Tongue (tissue), 2 donors: ENCODE measurements around the gene RIPOR3. TPM values are rescaled to one million over a fixed set of nuclear protein-coding genes. Genes with fewer than 3 reads are reported as not detected.
A peak's percentile ranks its signal among the peaks of the same experiment; 100 is the strongest.
"Not testable (repeated sequence)": the region's sequence is repeated elsewhere in the genome, so short reads cannot be mapped to it uniquely, and the experiment has no call there.

Experiments
- DNase-seq: peaks from one replicate; pipeline ENCODE4 v3.0.0-alpha.2; 2015
- total RNA-seq: library from RNA; depleted of rRNA; stranded (reverse); fragments of >200 nt; gene quantifications from one replicate; pipeline ENCODE4 v1.2.3, GENCODE V29; 2014

Gene RIPOR3
- total RNA-seq, 1 donor from 2014 or later: 12.5 TPM

DNA sequence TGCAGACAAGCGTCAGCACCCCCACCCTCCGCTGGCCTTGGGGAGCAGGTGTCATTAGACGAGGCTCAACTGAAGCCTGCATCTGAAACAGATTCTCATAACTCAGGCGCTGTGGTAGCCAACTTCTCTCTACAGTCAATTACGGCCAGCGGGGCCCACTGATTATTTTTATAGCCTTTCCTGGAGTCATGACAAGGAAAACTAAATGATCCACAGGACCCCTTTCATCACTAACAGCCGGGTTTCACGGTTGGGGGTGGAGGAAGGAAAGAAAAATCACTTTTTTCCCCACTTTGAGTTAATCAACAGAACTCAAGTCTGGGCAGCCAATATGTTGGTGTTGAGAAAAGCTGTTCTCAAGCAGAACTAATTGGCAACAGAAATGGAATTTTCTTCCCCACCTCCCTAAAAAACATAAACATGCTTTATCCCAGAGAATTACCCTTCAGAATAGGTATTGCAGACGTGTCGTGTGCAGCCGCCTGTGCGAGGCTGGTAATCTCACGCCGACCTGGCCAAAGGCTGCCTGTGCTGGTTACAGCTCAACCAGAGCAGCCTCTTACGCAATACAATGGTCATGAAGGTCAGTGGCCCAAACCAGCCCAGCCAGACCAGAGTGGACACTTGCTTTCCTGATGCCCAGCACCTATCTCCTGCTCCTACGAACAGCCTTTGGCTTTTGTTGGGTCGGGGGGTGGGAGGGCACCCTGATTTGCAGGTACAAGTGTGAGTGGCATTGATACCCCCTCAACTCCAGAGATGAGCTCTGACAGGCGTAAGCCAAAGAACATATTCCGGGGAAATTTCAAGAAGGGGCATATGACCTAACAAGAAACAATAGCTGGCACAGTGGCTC, 11.0 kb downstream of the RIPOR3 start:
- peak; percentile 81 for DNase-seq

- DNase-seq: no peak
Measured at GRCh38 chr20:50679753-50680104, 11.6 kb downstream of the RIPOR3 start.

- peak; percentile 39 for DNase-seq
Measured at GRCh38 chr20:50678169-50678898, 13.0 kb downstream of the RIPOR3 start.

DNA sequence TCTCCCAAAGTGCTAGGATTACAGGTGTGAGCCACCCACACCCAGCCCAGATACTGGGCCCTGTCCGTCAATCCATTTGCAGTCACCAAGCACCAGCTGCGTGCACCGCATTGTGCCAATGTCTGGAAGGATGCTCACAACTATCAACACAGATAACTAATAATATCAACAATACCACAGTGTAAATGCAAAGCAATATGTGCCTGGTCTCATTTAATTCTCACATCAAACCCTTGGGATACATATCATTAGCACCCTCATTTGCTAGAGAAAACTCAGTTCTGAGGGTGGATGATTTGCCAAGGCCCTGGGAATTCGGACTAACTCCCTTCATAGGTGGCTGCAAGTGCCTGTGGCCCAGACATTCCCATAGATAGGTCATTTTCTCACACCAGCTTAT, 14.5 kb downstream of the RIPOR3 start:
- no peak for DNase-seq

GRCh38 chr20:50676377-50676731, 15.0 kb downstream of the RIPOR3 start:
- not testable (repeated sequence) for DNase-seq

DNA sequence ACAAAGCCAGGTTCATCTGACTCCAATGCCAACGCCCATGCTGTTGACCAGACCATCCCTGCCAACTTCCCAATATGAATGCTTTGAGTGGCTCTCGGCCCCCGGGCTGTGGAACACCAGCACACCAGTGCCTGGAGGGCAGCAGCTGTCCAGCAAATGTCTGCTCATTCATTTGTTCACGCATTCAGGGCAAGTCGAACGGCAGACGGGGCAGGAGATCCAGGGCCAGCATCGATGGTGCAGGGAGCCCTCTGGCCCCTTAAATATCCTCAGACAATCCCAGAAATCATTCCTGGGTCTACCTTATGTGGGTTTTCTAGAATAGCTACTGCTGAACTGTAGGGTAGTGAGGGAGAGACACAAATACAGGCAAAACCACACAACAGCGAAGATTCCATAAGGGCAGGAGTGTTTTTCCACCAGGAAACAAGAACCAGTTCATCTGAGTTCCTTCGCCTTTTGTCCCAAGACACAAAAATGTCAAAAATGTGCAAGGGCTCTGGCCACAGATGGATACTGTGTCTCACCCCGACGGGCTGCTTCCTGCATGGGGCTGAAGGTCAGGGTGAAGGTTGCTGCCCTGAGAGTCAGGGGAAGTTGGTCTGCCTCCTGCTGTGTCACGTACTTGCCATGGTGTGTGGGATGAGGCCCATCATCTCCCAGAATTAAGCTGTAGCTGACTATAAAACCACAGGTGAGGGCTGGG, 15.5 kb downstream of the RIPOR3 start:
- DNase-seq: no peak

- no peak for DNase-seq
Measured at GRCh38 chr20:50674138-50674825, 17.1 kb downstream of the RIPOR3 start.

DNA sequence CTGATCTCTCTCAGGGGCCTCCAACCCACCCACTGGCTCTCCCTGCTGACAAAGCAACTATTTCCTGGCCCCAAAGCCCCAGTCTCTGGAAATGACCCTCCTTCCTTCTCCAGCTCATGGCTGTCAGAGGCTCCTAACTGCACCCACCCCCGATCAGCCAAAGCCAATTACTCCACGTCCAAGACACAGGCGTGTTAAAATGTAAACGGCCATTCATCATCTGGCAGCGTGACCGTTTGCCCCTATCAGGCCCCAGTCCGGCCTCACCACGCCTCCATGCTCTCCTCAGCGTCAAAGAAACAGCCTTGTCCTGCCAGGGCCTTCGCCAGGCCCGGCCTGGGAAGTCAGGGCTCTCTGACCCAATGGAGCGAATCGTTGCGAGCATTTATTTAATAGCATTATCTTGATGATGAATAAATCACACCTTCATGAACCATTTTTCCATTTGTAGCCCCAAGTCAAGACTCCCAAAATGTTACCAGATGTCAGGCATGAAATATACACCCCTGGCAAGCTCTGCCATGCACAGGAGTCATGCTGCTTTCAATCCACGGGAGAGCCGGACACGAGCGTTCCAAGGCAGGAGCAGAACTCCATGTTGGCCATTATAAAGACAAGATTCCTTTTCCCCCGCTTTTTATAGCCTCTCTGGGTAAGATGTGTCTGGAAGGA, 17.7 kb downstream of the RIPOR3 start:
- DNase-seq: peak; percentile 67

DNA sequence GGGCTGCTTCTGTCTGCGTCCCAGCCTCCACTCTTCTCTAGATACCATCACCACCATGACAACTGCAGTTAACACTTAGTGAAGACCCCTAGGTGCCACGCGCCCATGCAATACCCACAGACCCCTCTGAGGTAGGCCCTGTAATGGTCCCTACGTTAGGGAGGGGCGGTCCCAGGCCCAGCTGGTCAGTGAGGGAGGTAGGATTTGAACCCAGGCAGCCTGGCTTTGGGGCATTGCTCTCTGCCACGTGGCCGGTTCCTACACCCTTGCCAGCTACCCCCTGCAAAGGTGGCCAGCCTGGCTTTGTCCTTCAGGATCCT, 18.2 kb downstream of the RIPOR3 start:
- DNase-seq: no peak

DNA sequence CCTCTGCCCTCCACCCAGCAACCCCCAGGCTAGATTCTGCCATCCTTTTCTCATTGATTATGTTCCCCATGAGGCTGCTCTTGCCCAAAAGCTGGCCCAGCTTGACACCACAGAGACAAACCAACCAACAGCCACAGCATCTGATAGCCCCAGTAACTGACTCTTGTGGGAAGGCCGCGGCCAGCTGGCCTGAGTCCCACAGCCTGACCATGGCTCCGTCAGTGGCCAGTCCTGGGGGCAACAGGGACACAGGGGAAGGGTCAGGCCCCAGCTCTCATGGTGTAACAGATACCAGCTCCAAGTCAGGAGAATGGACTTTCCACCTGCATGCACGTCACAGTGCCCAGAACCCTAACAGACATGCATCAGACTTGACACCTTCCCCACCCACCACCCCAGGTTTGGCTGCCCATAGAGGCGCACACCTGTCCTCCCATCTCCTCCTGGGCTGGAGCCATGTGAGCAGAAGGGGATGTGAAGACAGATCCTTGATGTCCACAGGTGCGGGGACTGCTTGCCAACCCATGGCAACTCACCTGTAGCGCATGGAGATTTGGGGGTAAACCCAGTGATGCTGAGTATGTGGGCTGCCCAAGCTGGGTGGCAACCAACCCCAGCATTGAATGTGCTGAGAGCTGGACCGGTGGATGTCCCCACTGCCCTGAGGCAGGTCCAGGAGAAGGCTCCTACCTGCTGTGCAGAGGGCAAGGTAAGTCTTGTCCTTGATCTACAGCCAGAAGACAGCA, 18.8 kb downstream of the RIPOR3 start:
- DNase-seq: no peak

DNA sequence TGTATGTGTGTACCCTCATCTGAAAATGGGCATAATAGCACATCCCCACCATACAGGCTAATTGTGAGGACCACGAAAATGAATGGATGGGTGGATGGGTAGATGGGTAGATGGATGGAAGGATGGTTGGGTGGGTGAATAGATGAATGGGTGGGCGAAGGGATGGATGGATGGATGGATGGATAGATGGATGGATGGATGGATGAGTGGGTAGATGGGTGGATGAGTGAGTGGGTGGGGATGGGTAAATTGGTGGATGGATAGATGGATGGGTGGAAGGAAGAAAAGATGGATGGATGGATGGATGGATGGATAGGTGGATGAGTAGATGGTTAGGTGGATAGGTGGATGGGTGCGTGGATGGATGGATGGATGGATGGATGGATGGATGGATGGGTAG, 19.7 kb downstream of the RIPOR3 start:
- DNase-seq: no peak

- not testable (repeated sequence) for DNase-seq
Measured at GRCh38 chr20:50671010-50671409, 20.3 kb downstream of the RIPOR3 start.

GRCh38 chr20:50670126-50670862, 21.0 kb downstream of the RIPOR3 start:
- DNase-seq: peak; percentile 34

- DNase-seq: no peak
Measured at GRCh38 chr20:50668798-50669197, 22.5 kb downstream of the RIPOR3 start.

DNA sequence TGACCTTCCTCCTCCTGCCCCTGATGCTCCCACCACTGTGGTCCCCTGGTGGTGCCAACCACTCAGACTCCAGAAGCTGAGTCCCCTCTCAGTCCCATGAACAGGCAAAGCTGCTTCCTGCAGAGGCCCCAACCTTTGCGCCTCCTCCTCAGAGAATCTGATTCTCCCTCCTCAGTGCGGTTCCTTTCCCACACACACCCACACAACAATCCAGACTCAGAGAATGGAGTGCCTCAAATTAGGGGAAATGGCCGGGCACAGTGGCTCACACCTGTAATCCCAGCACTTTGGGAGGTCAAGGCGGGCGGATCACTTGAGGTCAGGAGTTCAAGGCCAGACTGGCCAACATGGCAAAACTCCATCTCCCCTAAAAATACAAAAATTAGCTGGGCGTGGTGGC, 23.0 kb downstream of the RIPOR3 start:
- DNase-seq: no peak

DNA sequence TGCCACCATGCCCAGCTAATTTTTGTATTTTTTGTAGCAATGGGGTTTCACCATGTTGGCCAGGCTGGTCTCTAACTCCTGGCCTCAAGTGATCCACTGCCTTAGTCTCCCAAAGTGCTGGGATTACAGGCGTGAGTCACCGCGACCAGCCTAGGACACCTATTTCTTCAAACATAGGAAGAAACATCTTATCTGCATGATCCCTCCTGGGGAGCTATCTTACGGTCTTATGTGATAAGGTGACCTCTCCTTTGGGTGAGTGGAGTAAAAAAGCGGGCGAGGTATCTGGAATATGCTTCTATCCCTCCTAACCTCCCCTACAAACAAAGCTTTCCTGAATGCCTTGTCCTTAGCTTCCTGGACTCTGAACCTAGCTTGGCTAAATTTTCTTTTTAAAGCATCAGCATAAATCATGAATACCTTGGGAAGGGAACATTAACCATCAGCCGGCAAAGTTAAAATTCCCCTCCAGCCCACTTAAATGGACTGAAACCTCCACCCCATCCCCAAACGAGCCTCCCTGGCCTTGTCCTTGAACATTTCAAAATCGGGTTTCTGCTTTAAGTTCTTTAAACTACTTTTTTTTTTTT, 24.5 kb downstream of the RIPOR3 start:
- DNase-seq: no peak

GRCh38 chr20:50664254-50664653, 27.1 kb downstream of the RIPOR3 start:
- DNase-seq: no peak

DNA sequence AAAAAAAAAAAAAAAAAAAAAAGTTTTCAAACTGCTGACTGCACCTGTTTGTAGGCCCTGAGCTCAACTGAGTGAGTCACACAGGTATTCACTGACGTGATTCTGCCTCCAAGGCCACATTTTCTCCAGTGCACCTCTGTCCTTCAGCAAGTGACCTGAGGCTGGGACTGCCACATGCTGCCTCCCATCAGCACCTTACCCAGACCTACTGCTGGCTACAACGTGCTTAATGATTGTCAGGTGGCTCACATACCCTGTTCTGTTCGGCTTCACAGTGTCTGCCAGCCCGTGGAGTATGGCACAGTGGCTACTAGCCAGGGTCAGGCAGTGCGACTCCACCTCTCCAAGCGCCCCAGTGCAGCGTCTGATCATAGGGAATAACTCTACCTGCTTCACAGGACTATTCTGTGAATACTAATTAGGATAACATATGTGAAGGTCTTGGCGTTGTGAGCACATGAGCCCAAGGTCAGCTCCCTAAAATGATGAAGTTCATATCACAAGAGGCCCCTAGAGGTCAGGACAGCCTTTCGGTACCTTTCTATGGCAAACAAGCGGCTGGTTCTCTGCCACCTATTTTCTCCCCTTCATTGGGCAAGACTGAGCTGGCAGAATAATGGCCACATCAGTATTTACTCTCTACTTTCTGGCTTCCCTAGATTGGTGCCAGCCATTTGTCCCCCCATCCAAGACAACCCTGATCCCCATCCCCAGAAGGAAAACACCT, 28.1 kb downstream of the RIPOR3 start:
- DNase-seq: no peak

DNA sequence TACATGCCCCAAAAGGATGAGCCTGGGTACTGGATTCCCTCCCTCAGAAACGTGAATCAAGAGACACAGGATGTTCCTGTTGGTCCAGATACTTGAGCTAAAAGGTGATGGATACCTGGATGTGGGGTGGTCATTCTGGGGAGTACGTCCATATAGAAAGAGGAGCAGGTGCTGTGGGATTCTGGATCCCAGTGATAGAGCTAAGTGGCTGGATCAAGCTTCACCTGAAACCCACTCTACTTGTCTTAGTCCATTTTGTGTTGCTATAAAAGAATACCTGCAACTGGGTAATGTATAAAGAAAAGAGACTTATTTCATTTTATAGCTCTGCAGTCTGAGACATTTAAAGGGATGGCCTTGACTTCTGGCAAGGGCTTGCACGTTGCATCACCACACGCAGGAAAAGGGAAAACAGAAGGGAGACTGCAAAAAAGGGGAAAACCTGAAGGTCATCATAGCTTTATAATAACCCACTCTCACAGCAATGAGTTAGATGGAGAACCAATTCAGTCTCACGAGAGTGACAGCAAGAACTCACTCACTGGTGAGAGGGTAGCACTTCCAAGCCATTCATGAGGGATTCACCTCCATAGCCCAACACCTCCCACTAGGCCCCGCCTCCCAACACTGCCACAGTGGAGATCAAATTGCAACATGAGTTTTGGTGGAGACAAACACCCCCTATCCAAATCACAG, 31.2 kb downstream of the RIPOR3 start:
- no peak for DNase-seq
